Sciatic nerve (tissue), 2 donors: ENCODE measurements around the gene DYNLL1. TPM values are rescaled to one million over a fixed set of nuclear protein-coding genes. Genes with fewer than 3 reads are reported as not detected.
"Not testable (repeated sequence)": the region's sequence is repeated elsewhere in the genome, so short reads cannot be mapped to it uniquely, and the experiment has no call there.

Source experiments
- ATAC-seq: fragments of 200-7000 bp; cut with Tn5 transposase; one replicate; pipeline ENCODE4 v1.9.1; 2020; ENCODE audit warnings: mild to moderate bottlenecking, moderate library complexity
- DNase-seq: peaks from one replicate; pipeline ENCODE4 v3.0.0-alpha.2; 2020; ENCODE audit warnings: low spot score
- intact Hi-C: fragments of 100-400 bp; cut with DNase I; formaldehyde crosslinking; loops from one replicate; pipeline ENCODE4 v1.14.2; 2022
- total RNA-seq: library from RNA; stranded (reverse); fragmentation: NEBNext Ultra II Directional; extraction: Animal tissue kit (Norgen Biotek cat#: 25700); gene quantifications from one replicate; pipeline ENCODE4 v1.2.1, GENCODE V29; 2021
- donor health status: DM: no; HTN: no; CAD: no.
- donor health status: DM: no; HTN: no; CAD: no.

The DYNLL1 gene
- total RNA-seq, 1 donor from 2014 or later, result 431 TPM

DNA sequence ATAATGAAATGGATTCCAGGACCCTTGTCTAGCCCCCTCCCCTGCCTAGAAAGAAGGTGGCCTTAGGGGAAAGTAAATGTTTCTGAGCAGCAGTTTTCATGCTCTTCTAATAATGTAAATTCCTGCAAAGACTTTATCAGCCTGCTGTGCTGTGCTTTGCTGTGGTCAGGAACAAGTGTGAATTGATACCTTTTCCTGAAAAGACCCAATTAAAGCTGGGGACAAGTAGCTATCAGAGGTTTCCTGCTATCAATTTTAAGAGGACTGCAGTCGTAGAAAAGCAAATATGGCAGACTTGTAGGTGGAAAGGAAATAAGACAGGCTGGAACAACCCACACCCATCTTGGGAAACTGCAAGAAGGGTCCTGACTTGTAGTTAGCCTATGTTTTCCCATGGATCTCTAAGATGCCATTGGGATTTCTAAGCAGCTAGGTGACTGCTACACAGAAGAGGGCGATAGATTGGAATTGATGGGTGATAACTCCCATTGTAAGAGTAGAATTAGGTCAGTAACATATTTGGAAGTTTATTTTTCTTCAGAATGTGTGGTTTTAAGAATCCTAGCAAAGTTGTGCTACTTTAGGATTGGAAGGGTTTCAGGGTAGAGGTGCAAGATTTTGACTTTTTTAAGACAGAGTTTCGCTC, 3.1 kb downstream of the DYNLL1 start:
- ATAC-seq (no peak), DNase-seq (no peak)
- intact Hi-C loops, result no loop called here

DNA sequence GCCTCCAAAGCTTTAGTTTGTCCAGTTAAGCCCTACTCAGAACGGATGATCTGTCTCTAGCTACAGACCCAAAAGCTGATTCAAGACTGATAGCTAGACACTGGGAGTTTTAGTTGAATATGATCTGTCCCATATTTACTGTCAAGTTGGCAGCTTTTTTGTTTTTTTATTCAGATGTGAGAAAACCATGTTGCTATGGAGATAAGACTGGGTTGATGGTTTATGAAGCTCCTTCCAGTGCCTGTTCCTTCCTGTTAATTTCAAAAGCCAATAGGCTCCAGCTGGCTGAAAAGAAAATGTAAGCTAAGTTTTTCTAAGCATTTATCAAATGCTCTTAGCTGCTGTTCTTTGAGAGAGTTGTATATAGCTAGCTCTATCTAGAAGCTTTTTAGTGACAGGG, 4.7 kb downstream of the DYNLL1 start:
- ATAC-seq, result no peak
- no peak for DNase-seq
- intact Hi-C loops, result no loop called here

DNA sequence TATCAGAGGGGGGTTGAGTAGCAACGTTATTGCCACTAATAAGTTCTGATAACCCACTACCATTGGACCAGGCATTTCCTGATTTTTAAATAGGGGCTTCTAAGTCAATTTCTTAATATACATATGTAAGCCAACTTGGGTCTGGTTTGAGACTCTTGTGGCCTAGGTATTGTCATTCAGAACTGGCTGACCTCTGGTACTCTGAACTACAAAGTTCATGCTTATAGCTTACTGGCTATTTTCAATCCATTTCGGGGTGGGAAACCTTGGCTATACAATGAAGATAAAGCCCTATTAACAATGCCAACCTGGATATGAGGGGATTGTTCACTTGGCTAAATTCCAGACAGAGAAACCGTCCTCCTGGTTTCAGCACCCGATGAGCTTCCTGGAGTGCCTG, 8.7 kb downstream of the DYNLL1 start:
- no peak for ATAC-seq
- no peak for DNase-seq
- intact Hi-C loops, result no loop called here

DNA sequence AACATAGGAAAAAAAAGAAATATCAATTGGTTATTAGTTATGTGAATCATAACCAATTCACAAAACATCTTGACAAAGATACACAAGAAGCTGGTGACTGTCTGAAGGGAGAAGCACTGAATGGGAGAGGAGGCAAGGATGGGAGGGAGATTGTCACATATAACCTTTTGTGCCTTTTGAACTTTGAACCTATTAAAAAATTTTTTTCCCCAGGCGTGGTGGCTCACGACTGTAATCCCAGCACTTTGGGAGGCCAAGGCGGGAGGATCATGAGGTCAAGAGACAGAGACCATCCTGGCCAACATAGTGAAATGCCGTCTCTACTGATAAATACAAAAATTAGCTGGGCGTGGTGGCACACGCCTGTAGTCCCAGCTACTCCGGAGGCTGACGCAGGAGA, 12.6 kb downstream of the DYNLL1 start:
- intact Hi-C loops, result no loop called here
- no peak for ATAC-seq

DNA sequence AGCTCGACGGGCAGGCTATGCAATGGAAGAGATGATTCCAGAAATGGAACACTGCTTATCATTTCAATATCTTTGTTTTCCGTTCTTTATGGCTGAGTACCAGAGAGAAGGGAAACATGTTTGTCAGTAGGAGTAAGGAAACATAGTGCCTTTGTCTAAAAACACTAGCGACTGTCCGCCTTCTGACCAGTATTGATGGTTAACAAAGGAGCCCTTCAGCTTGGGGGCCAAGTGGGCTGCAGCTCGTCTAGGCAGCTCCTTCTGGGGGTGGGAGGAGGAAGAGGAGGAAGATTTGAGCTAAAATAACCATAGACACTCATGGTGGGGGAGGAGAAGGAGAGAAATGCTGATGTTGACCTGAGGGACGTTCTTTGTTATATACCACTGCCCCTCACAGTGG, 18.1 kb downstream of the DYNLL1 start:
- ATAC-seq (peak; percentile 81), DNase-seq (no peak)
- intact Hi-C loops, result no loop called here

More for the DNA sequence above, 12.6 kb downstream of the DYNLL1 start:
- DNase-seq, result no peak

DNA sequence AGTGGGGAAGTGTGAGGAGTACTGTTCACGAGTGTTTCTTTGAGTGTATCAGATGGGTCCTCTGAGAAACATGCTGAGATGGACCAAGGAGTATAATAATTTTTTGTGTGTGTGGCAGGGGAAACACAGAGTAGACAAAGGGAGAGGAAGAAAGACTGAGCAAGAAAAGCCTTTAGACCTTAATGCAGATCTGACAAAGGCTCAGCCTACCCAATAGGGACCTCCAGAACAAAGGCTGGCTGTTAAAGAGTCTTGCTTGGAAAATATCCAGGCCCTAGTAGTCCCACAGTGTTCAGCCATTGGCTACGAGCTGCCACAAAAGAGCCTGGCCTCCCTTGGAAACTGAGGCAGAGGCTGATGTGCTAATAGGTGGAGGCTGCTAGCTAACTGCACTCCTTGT, 19.6 kb downstream of the DYNLL1 start:
- DNase-seq (no peak), ATAC-seq (peak; percentile 38)
- intact Hi-C loops, result no loop called here

DNA sequence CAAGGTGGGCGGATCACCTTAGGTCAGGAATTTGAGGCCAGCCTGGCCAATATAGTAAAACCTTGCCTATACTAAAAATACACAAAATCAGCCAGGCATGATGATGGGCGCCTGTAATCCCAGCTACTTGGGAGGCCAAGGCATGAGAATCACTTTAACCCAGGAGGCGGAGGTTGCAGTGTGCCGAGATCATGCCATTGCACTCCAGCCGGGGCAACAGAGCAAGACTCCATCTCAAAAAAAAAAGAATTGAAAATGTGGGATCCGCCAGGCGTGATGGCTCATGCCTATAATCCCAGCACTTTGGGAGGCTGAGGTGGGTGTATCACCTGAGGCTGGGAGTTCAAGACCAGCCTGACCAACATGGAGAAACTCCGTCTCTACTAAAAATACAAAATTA, 23.4 kb downstream of the DYNLL1 start:
- intact Hi-C loops, DNase-seq, ATAC-seq: not testable (repeated sequence)

DNA sequence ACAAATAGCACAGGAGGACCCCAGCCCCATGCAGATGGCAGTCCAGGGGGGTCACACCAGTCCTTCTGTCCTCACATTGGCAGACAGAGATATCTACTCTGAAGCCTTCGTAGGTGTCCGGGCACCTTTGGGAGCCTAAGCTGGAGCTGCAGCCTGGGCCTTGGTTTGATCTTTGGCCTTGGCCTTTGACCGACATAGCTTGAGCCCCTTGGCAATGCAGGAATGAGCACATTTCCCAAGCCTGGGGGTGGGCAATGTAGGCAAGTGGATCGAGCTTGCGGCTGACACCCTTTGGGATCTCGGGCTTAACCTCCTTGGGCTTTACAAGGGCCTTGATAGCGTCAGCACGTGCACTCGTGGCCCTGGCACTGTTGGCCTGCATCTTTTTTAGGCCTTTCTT, 26.7 kb downstream of the DYNLL1 start:
- intact Hi-C loops, result no loop called here
- ATAC-seq (no peak), DNase-seq (no peak)

DNA sequence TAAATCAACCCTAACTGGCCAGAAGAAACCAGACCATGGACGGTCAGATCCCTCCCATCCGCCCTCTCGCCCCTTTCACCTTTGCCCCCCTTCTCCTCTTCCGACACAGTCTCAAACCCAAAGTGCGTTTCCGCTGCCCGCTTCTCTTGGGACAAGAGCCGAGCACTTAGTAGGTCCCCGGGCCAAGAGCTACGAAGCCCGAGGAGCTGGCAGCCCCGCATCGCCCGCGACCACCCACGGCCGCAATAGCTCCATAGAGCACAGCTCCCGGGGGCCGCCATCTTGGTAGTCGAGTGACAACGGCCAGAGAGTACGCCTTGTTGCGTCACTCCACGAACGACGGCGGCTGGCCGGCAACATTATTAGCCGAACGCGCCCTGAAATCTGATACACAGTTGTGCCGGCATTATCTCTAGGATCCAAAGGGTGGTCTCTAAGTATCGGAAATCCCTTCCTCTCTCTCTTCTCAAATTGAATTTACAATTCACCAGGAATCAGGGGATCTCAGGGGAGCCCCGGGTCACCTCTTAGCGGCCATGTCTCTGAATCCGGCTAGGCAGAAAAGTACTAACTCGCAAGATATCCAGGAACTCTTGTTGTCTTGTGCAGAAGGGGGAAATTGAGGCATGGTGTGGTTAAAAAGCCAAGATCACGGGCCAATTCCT, 33.1 kb downstream of the DYNLL1 start, which contains the start of gene COQ5:
Gene COQ5 (minus strand): TSS at position 298 of the 665 bp plus-strand sequence. CDS start 17 bp downstream, at position 281.
- ATAC-seq, result peak; percentile 98
- intact Hi-C loops, result no loop called here
- DNase-seq, result peak; percentile 93

DNA sequence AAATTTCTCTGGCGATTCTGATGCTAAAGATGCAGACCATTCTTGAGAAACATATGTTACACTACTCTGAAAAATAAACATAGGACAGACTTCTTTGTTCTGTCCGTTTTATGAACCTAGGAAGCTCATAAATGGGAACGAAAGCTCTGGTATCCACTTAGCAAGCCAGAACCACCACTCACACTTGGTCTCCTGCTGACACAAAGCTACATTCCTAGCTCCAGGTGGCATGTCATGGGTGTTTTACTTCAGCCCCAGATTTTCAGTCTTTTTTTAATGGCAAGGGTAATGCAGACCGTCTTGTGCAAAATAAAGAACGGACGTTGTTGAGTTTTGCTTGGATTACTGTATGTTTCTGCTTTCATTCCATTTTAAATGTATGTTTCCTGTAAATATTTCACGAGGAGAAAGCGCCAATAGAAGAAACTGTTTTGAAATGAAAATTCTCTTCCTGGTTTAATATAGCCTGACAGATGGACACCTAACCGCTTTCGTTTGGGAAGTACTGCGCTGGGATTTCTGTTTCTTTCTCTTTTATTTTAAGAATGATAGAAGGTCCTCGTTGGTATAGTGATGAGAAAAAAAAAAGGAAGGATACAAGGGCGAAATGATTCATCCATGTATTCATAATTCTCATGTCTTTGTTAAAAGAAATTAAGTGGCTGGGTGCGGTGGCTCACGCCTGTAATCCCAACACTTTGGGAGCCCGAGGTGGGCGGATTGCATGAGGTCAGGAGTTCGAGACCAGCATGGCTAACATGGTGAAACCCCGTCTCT, 33.9 kb downstream of the DYNLL1 start:
- ATAC-seq, result peak; percentile 36
- DNase-seq, result no peak
- intact Hi-C loops, result no loop called here

DNA sequence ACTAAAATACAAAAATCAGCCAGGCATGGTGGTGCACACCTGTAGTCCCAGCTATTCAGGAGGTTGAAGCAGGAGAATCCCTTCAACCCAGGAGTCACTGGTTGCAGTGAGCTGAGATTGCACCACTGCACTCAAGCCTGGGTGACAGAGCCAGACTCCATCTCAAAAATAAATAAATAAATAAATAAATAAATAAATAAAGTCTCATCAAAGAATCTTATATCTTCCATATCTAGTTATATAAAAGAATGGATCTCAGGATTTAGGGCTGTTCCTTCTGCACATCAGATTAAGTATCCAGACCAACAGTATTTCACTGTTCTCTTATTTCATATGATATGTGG, 34.5 kb downstream of the DYNLL1 start:
- intact Hi-C loops, DNase-seq, ATAC-seq: not testable (repeated sequence)

DNA sequence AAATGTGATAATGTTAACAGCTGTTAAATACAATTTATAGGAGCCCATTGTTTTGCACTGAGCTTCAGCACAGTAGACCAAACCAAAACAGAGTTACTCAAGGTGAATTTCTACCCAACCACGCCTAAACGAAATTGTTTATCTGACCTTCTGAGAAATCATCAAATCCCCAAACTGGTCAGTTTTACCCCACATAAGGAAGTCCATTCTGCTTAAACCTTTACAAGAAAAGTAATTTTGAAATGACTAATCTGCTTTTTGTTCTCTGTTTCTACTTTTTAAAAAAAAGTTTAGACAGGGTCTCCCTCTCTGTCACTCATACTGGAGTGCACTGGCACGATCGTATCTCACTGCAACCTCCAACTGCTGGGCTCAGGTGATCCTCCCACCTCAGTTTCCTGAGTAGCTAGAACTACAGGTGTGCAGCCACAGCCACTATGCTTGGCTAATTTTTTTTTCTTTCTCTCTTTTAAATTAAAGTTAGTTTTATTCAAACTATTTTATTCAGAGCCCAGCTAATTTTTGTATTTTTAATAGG, 36.9 kb downstream of the DYNLL1 start:
- intact Hi-C loops, result no loop called here
- no peak for ATAC-seq

DNA sequence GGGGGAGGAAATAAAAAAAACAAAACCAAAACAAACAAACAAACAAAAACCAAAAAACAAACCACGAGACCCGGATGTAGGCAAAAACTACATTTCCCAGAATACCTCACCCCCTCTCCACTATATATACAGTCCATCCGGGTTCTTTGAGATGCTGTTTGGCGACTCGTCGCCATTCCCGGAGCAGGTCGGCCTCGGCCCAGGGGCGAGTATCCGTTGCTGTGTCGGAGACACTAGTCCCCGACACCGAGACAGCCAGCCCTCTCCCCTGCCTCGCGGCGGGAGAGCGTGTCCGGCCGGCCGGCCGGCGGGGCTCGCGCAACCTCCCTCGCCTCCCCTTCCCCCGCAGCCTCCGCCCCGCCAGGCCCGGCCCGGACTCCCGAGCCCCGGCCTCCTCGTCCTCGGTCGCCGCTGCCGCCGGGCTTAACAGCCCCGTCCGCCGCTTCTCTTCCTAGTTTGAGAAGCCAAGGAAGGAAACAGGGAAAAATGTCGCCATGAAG, 38.3 kb downstream of the DYNLL1 start, which contains the start of gene RNF10:
Gene RNF10 (plus strand): TSS at position 154 of the 500 bp plus-strand sequence. CDS start 456 bp downstream, outside the sequence.
- intact Hi-C loops, result no loop called here
- ATAC-seq (peak; percentile 92), DNase-seq (peak; percentile 89)

More for the DNA sequence above, 36.9 kb downstream of the DYNLL1 start:
- no peak for DNase-seq

DNA sequence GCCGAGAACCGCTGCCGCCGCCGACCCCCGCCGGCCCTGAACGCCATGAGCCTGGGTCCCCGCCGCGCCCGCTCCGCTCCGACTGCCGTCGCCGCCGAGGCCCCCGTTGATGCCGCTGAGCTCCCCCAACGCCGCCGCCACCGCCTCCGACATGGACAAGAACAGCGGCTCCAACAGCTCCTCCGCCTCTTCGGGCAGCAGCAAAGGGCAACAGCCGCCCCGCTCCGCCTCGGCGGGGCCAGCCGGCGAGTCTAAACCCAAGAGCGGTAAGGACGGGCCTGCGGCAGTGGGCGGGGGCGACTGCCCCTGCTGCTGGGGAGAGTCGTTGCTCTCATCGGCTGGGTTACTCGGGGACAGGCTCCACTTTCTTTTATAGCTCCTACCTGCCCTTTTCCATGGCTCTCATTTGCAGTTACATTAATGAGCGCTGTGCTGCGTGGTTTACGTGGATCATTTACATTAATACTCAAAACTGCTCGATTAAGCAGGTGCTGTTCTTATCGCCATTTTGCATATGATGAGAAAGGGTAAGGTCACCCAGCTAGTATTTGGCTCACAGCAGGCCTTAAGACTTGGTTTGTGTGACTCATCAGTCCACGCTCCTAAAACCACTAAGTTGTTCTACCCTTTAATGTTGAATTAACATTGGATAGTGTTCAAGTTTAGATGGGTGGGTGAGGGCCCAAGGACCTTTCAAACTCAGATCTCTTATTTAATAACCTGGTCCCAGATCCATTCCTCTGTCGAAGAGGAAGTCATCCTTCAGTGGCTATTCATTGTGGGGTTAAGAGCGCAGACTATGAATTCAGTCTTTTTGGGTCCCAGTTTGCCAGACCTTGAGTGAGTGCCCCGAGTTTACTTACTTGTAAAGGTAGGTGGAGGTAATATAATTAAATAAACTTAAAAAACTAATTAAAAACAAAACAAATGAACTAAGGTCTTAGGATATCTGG, 39.1 kb downstream of the DYNLL1 start:
- ATAC-seq (peak; percentile 33), DNase-seq (peak; percentile 65)
- intact Hi-C loops, result no loop called here

DNA sequence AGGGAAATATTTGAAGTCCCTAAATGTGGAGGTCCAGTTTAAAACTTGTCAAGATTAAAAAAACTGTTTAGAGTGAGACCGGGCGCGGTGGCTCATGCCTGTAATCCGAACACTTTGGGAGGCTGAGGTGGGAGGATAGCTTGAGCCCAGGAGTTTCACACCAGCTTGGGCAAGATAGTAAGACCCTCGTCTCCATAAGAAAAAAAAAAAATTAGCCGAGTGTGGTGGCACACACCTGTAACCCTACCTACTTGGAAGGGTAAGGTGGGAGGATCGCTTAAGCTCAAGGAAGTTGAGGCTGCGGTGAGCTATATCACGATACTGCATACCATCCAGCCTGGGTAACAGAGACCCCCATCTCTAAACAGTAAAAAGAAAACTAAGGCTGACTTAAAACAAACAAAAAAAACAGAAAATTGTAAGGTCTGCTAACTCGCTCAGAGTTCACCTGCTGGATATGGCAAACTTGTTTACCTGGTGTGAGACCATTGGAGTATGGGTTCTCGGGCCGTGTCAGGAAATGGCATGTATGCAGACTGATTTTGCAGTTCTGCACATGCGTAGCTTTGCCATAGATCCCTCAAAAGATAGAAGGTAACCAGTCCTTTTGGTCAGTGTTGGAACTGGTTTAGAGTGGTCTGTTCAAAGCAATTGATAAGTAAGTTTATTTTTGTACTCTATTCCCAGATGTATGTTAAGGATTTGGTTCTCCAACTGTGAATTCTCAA, 40.3 kb downstream of the DYNLL1 start:
- ATAC-seq (no peak), DNase-seq (peak; percentile 32)
- intact Hi-C loops, result no loop called here

DNA sequence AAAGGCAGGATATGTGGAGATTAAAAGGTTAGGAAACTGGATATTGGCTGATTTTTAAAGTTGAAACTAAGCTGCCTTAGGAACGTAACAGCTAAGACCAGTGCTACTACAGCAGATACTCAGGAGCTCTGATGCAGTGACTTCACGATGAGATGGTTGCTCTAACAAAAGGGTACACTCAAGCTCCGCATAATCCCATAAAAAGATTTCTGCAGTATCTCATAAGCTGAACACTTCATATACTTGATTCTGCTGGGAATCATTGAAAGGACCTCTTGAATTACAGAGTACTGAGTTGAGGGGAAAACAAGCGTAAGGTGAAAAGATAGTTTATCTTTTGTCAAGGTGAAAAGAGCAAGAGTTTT, 41.9 kb downstream of the DYNLL1 start:
- ATAC-seq, result no peak
- DNase-seq, result no peak
- intact Hi-C loops, result no loop called here

DNA sequence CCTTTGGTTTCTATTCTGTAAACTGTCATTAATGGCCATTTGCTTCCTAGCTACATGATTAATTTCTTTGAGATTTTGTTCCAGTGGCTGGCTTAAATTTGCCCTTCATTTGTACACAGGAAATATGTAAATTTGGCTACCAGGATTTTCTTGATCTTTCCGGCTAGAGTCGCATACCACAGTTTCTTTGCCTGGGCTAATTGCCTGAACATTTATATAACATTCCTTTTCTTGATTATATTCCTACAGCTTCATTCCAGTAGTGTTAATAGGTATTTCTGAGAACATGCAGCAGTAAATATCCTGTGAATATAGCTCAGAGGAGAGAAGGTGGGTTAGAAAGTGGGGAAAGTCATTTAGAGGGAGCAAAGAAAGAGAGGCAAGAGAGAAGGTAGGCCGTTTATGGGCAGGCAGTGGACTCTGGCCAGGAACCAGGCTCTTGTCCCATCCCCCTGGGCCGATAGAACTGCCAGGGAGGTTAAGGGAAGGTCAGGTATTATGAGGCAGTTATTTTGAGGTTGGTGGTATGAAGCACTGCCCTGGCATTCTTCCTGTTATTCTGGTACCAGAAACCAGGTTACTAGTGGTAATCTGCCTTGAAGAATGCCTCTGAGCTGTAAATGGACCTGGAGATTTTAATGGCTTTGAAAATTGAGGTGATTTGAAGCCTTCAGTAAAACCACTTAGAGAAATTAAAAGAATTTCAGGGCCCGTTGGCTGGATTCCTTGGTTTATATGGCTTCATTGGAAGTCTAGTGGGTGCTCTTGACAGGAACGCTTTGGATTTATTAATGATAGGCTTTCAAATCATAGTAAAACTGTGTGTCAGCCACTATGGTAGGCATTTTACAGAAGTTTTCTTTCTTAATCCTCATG, 42.6 kb downstream of the DYNLL1 start:
- ATAC-seq (no peak), DNase-seq (no peak)
- intact Hi-C loops, result no loop called here
